HG03558 (cell line): ENCODE data around the gene EEPD1.
"Not testable (repeated sequence)": the region's sequence is repeated elsewhere in the genome, so short reads cannot be mapped to it uniquely, and the experiment has no call there.

Experiments used
- ATAC-seq: cut with Tn5 transposase; IDR thresholded peaks from one replicate; pipeline ENCODE4 v1.9.1; 2021; ENCODE audit warnings: moderate number of reproducible peaks; ENCODE audit not compliant: unreplicated experiment; ENCODE audit errors: extremely low read depth

The EEPD1 gene

GRCh38 chr7:36210291-36210922 is 57.4 kb downstream of the EEPD1 start:
- ATAC-seq: no peak

- ATAC-seq: no peak
These were observed 61.8 kb downstream of the EEPD1 start for GRCh38 chr7:36214608-36215456.

GRCh38 chr7:36215457-36215765 is 62.4 kb downstream of the EEPD1 start:
- ATAC-seq: no peak

- no peak for ATAC-seq
These were observed 63.1 kb downstream of the EEPD1 start for GRCh38 chr7:36216063-36216684.

GRCh38 chr7:36217211-36217960 is 64.3 kb downstream of the EEPD1 start:
- ATAC-seq: no peak

- ATAC-seq: no peak
These were observed 64.9 kb downstream of the EEPD1 start for GRCh38 chr7:36217961-36218284.

- ATAC-seq: no peak
These were observed 66.4 kb downstream of the EEPD1 start for GRCh38 chr7:36219429-36219828.

GRCh38 chr7:36223851-36224250 is 70.8 kb downstream of the EEPD1 start:
- no peak for ATAC-seq

- ATAC-seq: no peak
These were observed 72.1 kb downstream of the EEPD1 start for GRCh38 chr7:36224934-36225858.

GRCh38 chr7:36226151-36226550 is 73.1 kb downstream of the EEPD1 start:
- ATAC-seq: no peak

GRCh38 chr7:36227223-36227622 is 74.2 kb downstream of the EEPD1 start:
- ATAC-seq: no peak

- no peak for ATAC-seq
These were observed 75.0 kb downstream of the EEPD1 start for GRCh38 chr7:36228039-36228438.

GRCh38 chr7:36231406-36231805 is 78.4 kb downstream of the EEPD1 start:
- no peak for ATAC-seq

GRCh38 chr7:36232555-36232954 is 79.5 kb downstream of the EEPD1 start:
- ATAC-seq: no peak

- no peak for ATAC-seq
These were observed 80.0 kb downstream of the EEPD1 start for GRCh38 chr7:36232971-36233550.

GRCh38 chr7:36236073-36236472 is 83.0 kb downstream of the EEPD1 start:
- no peak for ATAC-seq

GRCh38 chr7:36238138-36238537 is 85.1 kb downstream of the EEPD1 start:
- no peak for ATAC-seq

- not testable (repeated sequence) for ATAC-seq
These were observed 90.3 kb downstream of the EEPD1 start for GRCh38 chr7:36243356-36243755.

- ATAC-seq: not testable (repeated sequence)
These were observed 90.9 kb downstream of the EEPD1 start for GRCh38 chr7:36244001-36244400.

- no peak for ATAC-seq
These were observed 91.4 kb downstream of the EEPD1 start for GRCh38 chr7:36244429-36244828.
